ENCODE results near the gene TRIM21. TPM values are rescaled to one million over a fixed set of nuclear protein-coding genes. Genes with fewer than 3 reads are reported as not detected.

TRIM21 gene
- total RNA-seq (10 to 100 TPM in 2 of 9 donors, 1 to 10 TPM in 7; 7.1 to 36.0 (median 8.5) TPM), polyA plus RNA-seq (1 to 10 TPM; 8.5 TPM)
- long read RNA-seq, donor 1, partial matches to known transcripts = 0 of 6 reads
- long read RNA-seq, donor 1, other reads (novel, unspliced or antisense) = 2 of 6 reads
- long read RNA-seq, donor 2, transcript TRIM21-201 (7 exons, 1,924 nt) = major isoform, 20 of 23 reads
- long read RNA-seq, donor 2, partial matches to known transcripts = 1 of 23 reads
- long read RNA-seq, donor 2, other reads (novel, unspliced or antisense) = 2 of 23 reads
- long read RNA-seq, donor 3, transcript TRIM21-201 (7 exons, 1,924 nt) = major isoform, 7 of 8 reads
- long read RNA-seq, donor 3, partial matches to known transcripts = 0 of 8 reads
- long read RNA-seq, donor 3, other reads (novel, unspliced or antisense) = 1 of 8 reads

- ATAC-seq (peak; percentile 94 to 100 (median 100)), DNase-seq (peak; percentile 81 to 87 (median 84))
- H3K4me1 ChIP-seq = peaks cover 0 to 29% (median 5%) of the 10 kb centered on the region in 12 donors
- intact Hi-C loops (cut with DNase I) = loop anchor here in 2 of 10 donors (5.0 to 10.0 kb wide), 2 partner anchors 101 to 206 kb away; no protein-coding TSS in a partner anchor
- H3K27ac ChIP-seq = peak within 1 kb of the TSS in 11 of 12 donors; percentile 69 to 95 (median 83)
- peak in 1 of 2 donors; percentile 69 for TF ChIP-seq POLR2A (IDR thresholded peaks at IDR 0.05)
- TF ChIP-seq CTCF (IDR thresholded peaks at IDR 0.05) = no peak
- peaks cover 0 to 25% (median 19%) of the 10 kb centered on the region in 9 donors for H3K36me3 ChIP-seq
- peaks cover 0 to 6% (median 0%) of the 10 kb centered on the region in 12 donors for H3K9me3 ChIP-seq
- peak within 1 kb of the TSS; percentile 57 to 99 (median 87) for H3K4me3 ChIP-seq
- 1 to 2% (median 1%) methylated on average over 13 of the region's 13 CpGs for WGBS, 4 donors
- peaks cover 0 to 7% (median 0%) of the 10 kb centered on the region in 9 donors for H3K27me3 ChIP-seq
Measured at GRCh38 chr11:4393209-4393857, at the start of gene TRIM21. Gene TRIM21 (minus strand): TSS chr11:4393702. CDS start chr11:4390409, 3,293 bp downstream.

- H3K27ac ChIP-seq = no peak overlapping the region
Measured at GRCh38 chr11:4441515-4441914, 48.0 kb upstream of the TRIM21 start.

GRCh38 chr11:4436411-4436810 lies 42.9 kb upstream of the TRIM21 start:
- ATAC-seq (no peak), DNase-seq (no peak)
- intact Hi-C loops (cut with DNase I) = no loop called here
- H3K4me1 ChIP-seq = no peaks in the 10 kb centered on the region
- no peak overlapping the region for H3K27ac ChIP-seq
- TF ChIP-seq POLR2A (IDR thresholded peaks at IDR 0.05) (no peak), CTCF (IDR thresholded peaks at IDR 0.05) (no peak)
- peaks cover 0 to 9% (median 0%) of the 10 kb centered on the region in 12 donors for H3K9me3 ChIP-seq
- 69 to 79% (median 73%) methylated on average over 1 of the region's 1 CpG for WGBS, 4 donors
- no peaks in the 10 kb centered on the region for H3K27me3 ChIP-seq
- H3K4me3 ChIP-seq = no peak overlapping the region
- no peaks in the 10 kb centered on the region for H3K36me3 ChIP-seq

More at GRCh38 chr11:4441515-4441914, 48.0 kb upstream of the TRIM21 start:
- H3K36me3 ChIP-seq = no peaks in the 10 kb centered on the region
- TF ChIP-seq POLR2A (IDR thresholded peaks at IDR 0.05) (no peak), CTCF (IDR thresholded peaks at IDR 0.05) (no peak)
- DNase-seq = no peak
- H3K4me1 ChIP-seq = peaks cover 0 to 7% (median 0%) of the 10 kb centered on the region in 12 donors
- H3K4me3 ChIP-seq = no peak overlapping the region
- H3K9me3 ChIP-seq = peaks cover 0 to 9% (median 0%) of the 10 kb centered on the region in 12 donors
- ATAC-seq = no peak
- H3K27me3 ChIP-seq = no peaks in the 10 kb centered on the region
- intact Hi-C loops (cut with DNase I) = no loop called here
- WGBS, 4 donors = 86 to 92% (median 88%) methylated on average over 3 of the region's 3 CpGs

- H3K4me3 ChIP-seq = no peak overlapping the region
- no peaks in the 10 kb centered on the region for H3K36me3 ChIP-seq
- intact Hi-C loops (cut with DNase I) = no loop called here
- DNase-seq = no peak
- H3K27ac ChIP-seq = no peak overlapping the region
- no peaks in the 10 kb centered on the region for H3K27me3 ChIP-seq
- H3K9me3 ChIP-seq = no peaks in the 10 kb centered on the region
- no peaks in the 10 kb centered on the region for H3K4me1 ChIP-seq
- no peak for ATAC-seq
- no peak for TF ChIP-seq POLR2A (IDR thresholded peaks at IDR 0.05)
- no peak for TF ChIP-seq CTCF (IDR thresholded peaks at IDR 0.05)
- 44 to 63% (median 54%) methylated on average over 2 of the region's 2 CpGs for WGBS, 4 donors
Measured at GRCh38 chr11:4433856-4434255, 40.4 kb upstream of the TRIM21 start.

All from heart left ventricle (tissue), 16 donors.